ENCODE measurements around the gene TRERF1. TPM values are rescaled to one million over a fixed set of nuclear protein-coding genes. Genes with fewer than 3 reads are reported as not detected.
A peak's percentile ranks its signal among the peaks of the same experiment; 100 is the strongest.

TRERF1 gene
- total and polyA plus RNA-seq, 5 donors from 2014 or later = 2.3 to 55.7 (median 4.7) TPM

DNA sequence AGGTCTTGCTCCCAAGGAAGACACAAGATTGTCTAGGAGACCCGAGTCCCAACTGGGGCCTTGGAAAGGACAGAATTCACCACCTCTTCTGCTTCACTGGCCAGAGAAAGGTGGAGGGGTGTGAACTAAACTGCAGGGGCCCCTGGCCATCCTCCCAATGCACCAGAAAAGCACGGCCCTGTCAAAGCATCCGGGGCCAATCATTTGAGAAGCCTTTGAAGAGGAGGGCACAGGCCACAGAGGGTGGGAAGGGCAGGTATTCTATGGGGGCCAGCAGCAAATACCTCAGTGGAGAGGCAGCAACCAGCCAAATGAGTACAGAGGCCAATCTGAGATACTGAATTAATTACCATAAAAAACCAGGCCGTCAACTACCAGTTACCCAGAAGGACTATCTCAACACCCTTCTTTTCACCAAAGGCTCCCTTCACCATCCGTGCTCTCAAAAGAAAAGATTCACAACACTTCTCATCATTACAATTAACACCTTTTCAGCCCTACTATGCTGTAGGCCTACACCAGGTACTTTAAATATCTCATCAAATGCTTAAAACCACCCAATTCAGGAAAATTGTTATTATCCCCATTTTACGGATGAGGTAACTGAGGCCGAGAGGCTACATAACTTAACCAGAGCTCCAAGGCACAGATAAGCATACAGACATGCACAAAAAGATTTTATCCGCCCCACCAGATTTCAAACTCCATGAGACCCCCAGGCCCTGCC lies 50.7 kb downstream of the TRERF1 start:
- peaks cover 18 to 86% (median 60%) of the 10 kb centered on the region in 4 donors for H3K4me1 Mint-ChIP-seq
- Histone ChIP-seq H3K4me3 (ENCODE audit: low read depth, low read length) (no peak overlapping the region), H3K9me3 (ENCODE audit: control insufficient read depth in 2 of 2, low read length in 2 of 2) (no peaks in the 10 kb centered on the region), H3K27ac (ENCODE audit: insufficient read depth, low read length, poor library complexity, severe bottlenecking) (no peak overlapping the region), H3K36me3 (ENCODE audit: control insufficient read depth, insufficient read depth, low read length) (no peaks in the 10 kb centered on the region), H3K27me3 (ENCODE audit: control insufficient read depth, insufficient read depth, low read length) (no peaks in the 10 kb centered on the region), H3K4me1 (ENCODE audit: control insufficient read depth, insufficient read depth, low read length, poor library complexity, severe bottlenecking) (peaks cover 44% of the 10 kb centered on the region)
- H3K9me3 Mint-ChIP-seq = no peaks in the 10 kb centered on the region
- no peak for ATAC-seq (ENCODE audit: low read depth in 2 of 2)
- H3K4me3 Mint-ChIP-seq = peak overlapping the region in 1 of 4 donors; percentile 13
- H3K27ac Mint-ChIP-seq = peak overlapping the region in 2 of 3 donors; percentile 54 to 76
- H3K36me3 Mint-ChIP-seq = peaks cover 27% of the 10 kb centered on the region
- no peaks in the 10 kb centered on the region for H3K27me3 Mint-ChIP-seq
- DNase-seq = no peak

DNA sequence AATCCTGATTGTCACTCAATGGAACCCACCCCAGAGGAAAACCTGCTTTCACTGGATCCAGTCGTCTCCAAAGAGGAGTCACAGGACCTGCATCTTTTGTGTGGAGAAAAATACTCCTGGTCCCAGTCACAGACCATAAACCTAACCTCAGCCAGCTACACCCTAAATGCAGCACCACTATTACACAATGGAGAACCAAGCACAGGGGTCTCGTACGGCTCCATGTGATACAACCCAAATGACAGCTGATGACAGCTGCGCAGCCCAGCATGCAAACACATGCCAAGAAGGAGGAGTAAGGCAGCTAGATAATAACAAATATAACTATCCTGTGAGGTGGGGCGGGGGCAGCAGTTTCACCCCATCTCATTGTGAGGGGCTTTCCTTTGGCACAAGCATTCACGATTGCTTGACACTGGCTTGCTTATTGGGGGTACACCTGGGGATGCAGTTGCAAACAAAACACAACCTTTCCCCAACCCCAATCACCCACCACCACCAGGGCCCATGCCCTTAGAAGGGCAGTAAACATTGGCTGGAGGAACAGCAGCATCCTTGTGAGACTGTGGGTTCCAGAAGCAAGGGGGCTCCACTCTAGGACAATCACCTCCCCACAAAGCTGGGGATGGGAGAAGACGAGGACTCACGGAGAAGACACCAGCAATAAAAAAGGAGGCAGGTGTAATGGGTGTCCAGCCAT lies 51.5 kb downstream of the TRERF1 start:
- Mint-ChIP-seq H3K9me3 (no peaks in the 10 kb centered on the region), H3K27ac (peak overlapping the region in 2 of 3 donors; percentile 46 to 55), H3K4me1 (peaks cover 18 to 92% (median 58%) of the 10 kb centered on the region in 4 donors), H3K27me3 (no peaks in the 10 kb centered on the region), H3K4me3 (no peak overlapping the region), H3K36me3 (peaks cover 27% of the 10 kb centered on the region)
- no peaks in the 10 kb centered on the region for H3K9me3 ChIP-seq (ENCODE audit: control insufficient read depth in 2 of 2, low read length in 2 of 2)
- H3K4me1 ChIP-seq (ENCODE audit: control insufficient read depth, insufficient read depth, low read length, poor library complexity, severe bottlenecking) = peaks cover 44% of the 10 kb centered on the region
- no peak overlapping the region for H3K4me3 ChIP-seq (ENCODE audit: low read depth, low read length)
- no peaks in the 10 kb centered on the region for H3K36me3 ChIP-seq (ENCODE audit: control insufficient read depth, insufficient read depth, low read length)
- H3K27ac ChIP-seq (ENCODE audit: insufficient read depth, low read length, poor library complexity, severe bottlenecking) = no peak overlapping the region
- DNase-seq (no peak), ATAC-seq (ENCODE audit: low read depth in 2 of 2) (no peak)
- H3K27me3 ChIP-seq (ENCODE audit: control insufficient read depth, insufficient read depth, low read length) = no peaks in the 10 kb centered on the region

DNA sequence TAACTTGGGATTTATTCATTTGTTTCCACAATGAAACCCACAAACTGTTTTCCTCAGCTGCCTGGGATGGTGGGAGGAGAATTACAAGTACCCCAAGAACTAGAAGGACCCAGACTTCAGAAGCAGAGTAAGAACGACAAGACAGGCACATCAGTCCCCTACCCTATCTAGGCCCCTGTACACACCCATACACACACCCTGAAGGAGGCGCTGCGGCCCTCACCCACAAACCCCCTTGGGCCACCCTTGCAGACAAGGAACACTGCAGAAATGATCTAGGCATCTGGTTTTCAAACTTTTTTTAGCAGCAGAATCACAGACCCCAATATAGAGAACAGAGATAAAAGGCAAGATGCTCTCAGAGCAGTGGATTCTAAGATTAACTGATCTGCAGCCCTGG lies 55.0 kb downstream of the TRERF1 start:
- DNase-seq (no peak), ATAC-seq (ENCODE audit: low read depth in 2 of 2) (no peak)
- peak overlapping the region; percentile 32 to 81 (median 69) for H3K27ac Mint-ChIP-seq
- no peaks in the 10 kb centered on the region for H3K27me3 ChIP-seq (ENCODE audit: control insufficient read depth, insufficient read depth, low read length)
- no peak overlapping the region for H3K4me3 Mint-ChIP-seq
- H3K36me3 ChIP-seq (ENCODE audit: control insufficient read depth, insufficient read depth, low read length) = no peaks in the 10 kb centered on the region
- no peak overlapping the region for H3K27ac ChIP-seq (ENCODE audit: insufficient read depth, low read length, poor library complexity, severe bottlenecking)
- H3K4me3 ChIP-seq (ENCODE audit: low read depth, low read length) = no peak overlapping the region
- H3K4me1 ChIP-seq (ENCODE audit: control insufficient read depth, insufficient read depth, low read length, poor library complexity, severe bottlenecking) = peaks cover 43% of the 10 kb centered on the region
- H3K27me3 Mint-ChIP-seq = no peaks in the 10 kb centered on the region
- H3K9me3 ChIP-seq (ENCODE audit: control insufficient read depth in 2 of 2, low read length in 2 of 2) = no peaks in the 10 kb centered on the region
- peaks cover 22 to 93% (median 61%) of the 10 kb centered on the region in 4 donors for H3K4me1 Mint-ChIP-seq
- H3K9me3 Mint-ChIP-seq = no peaks in the 10 kb centered on the region
- H3K36me3 Mint-ChIP-seq = peaks cover 12% of the 10 kb centered on the region

DNA sequence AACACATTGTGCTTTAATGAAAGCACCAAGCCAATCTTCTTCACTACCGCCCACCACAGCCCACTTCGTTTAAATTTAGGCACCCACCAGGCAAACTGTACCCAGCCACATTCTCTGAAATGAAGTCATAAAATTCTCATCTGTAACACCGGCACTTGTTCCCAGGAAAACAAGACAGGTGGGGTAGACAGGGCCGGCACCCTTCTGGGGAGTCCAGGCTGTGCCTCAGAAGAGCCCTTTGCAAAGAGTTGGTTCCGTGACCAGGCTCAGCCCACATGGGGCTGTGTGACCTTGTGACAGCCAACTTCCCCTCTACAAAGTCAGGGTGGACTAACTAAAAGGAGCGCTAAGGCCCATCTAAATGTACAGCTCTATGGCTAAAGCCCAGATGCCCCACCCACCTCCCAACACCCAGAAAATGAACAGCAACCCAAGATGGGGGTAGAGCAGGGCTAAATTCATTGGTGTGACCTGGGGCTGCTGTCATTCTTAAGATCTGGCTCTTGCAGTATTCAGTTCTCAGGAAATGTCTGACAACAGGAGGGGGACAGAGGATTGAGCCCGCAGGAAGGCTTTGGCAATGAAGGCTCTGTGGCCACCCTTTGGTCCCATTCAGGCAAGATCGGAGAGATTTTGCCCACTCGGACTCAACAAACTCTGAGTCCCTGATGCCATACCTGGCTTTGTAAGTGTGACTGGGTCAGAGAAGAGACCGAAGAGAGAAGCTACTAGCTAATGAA lies 56.7 kb downstream of the TRERF1 start:
- no peak for ATAC-seq (ENCODE audit: low read depth in 2 of 2)
- Histone ChIP-seq H3K4me1 (ENCODE audit: control insufficient read depth, insufficient read depth, low read length, poor library complexity, severe bottlenecking) (peaks cover 52% of the 10 kb centered on the region), H3K36me3 (ENCODE audit: control insufficient read depth, insufficient read depth, low read length) (no peaks in the 10 kb centered on the region), H3K27ac (ENCODE audit: insufficient read depth, low read length, poor library complexity, severe bottlenecking) (no peak overlapping the region), H3K9me3 (ENCODE audit: control insufficient read depth in 2 of 2, low read length in 2 of 2) (no peaks in the 10 kb centered on the region), H3K27me3 (ENCODE audit: control insufficient read depth, insufficient read depth, low read length) (no peaks in the 10 kb centered on the region), H3K4me3 (ENCODE audit: low read depth, low read length) (no peak overlapping the region)
- Mint-ChIP-seq H3K4me1 (peaks cover 28 to 94% (median 65%) of the 10 kb centered on the region in 4 donors), H3K4me3 (peak overlapping the region in 2 of 4 donors; percentile 39 to 52), H3K36me3 (peaks cover 8% of the 10 kb centered on the region), H3K27me3 (no peaks in the 10 kb centered on the region), H3K9me3 (no peaks in the 10 kb centered on the region), H3K27ac (peak overlapping the region; percentile 68 to 99 (median 77))
- no peak for DNase-seq

DNA sequence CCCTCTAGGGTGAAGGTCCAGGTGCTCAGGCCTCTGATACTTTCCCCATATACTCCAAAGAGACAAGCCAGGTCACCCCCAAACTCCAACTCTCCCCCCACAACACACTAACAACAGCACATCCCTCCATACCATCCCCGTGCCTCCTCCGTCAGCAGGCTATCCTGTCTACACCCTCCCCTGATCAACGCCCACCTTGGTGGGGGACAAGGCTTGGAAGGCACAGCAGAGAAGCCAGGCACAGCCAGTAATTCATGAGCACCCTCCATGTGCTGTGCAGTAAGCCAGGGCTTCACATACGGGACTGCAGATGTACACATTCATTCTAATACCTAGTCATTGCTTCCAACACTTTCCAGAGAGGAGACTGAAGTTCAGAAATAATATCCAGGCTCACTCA lies 57.6 kb downstream of the TRERF1 start:
- H3K36me3 Mint-ChIP-seq = peaks cover 8% of the 10 kb centered on the region
- H3K4me3 Mint-ChIP-seq = peak overlapping the region; percentile 21 to 82 (median 45)
- no peaks in the 10 kb centered on the region for H3K27me3 Mint-ChIP-seq
- no peaks in the 10 kb centered on the region for H3K9me3 ChIP-seq (ENCODE audit: control insufficient read depth in 2 of 2, low read length in 2 of 2)
- peak overlapping the region; percentile 67 to 100 (median 99) for H3K27ac Mint-ChIP-seq
- H3K27me3 ChIP-seq (ENCODE audit: control insufficient read depth, insufficient read depth, low read length) = no peaks in the 10 kb centered on the region
- ATAC-seq (ENCODE audit: low read depth in 2 of 2) (no peak), DNase-seq (no peak)
- peaks cover 35 to 94% (median 67%) of the 10 kb centered on the region in 4 donors for H3K4me1 Mint-ChIP-seq
- H3K9me3 Mint-ChIP-seq = no peaks in the 10 kb centered on the region
- H3K27ac ChIP-seq (ENCODE audit: insufficient read depth, low read length, poor library complexity, severe bottlenecking) = no peak overlapping the region
- H3K4me3 ChIP-seq (ENCODE audit: low read depth, low read length) = no peak overlapping the region
- H3K4me1 ChIP-seq (ENCODE audit: control insufficient read depth, insufficient read depth, low read length, poor library complexity, severe bottlenecking) = peaks cover 61% of the 10 kb centered on the region
- H3K36me3 ChIP-seq (ENCODE audit: control insufficient read depth, insufficient read depth, low read length) = no peaks in the 10 kb centered on the region

DNA sequence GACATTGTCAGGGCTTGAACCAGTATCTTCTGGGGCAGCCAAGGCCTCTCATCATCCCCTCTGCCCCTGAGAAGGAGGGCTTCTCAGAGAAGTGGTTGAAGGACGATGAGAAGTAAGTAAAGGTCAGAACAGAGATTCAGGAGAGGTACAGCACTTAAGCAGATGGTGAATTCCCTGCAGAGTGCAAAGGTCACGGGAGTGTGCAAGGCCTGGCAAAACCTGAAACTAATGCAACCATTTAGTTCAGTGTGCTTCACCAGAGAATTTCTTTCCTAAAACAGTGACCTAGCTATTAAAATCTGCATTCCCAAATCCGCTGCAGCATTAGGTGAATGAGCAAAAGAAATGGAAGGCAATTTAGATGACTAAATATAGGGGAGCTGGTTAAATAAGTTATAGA lies 58.4 kb downstream of the TRERF1 start:
- Mint-ChIP-seq H3K27ac (peak overlapping the region; percentile 67 to 100 (median 99)), H3K4me3 (peak overlapping the region in 2 of 4 donors; percentile 19 to 57), H3K27me3 (no peaks in the 10 kb centered on the region), H3K36me3 (peaks cover 3% of the 10 kb centered on the region), H3K4me1 (peaks cover 35 to 94% (median 69%) of the 10 kb centered on the region in 4 donors), H3K9me3 (no peaks in the 10 kb centered on the region)
- no peak for DNase-seq
- Histone ChIP-seq H3K36me3 (ENCODE audit: control insufficient read depth, insufficient read depth, low read length) (no peaks in the 10 kb centered on the region), H3K27me3 (ENCODE audit: control insufficient read depth, insufficient read depth, low read length) (no peaks in the 10 kb centered on the region), H3K4me3 (ENCODE audit: low read depth, low read length) (no peak overlapping the region), H3K4me1 (ENCODE audit: control insufficient read depth, insufficient read depth, low read length, poor library complexity, severe bottlenecking) (peaks cover 69% of the 10 kb centered on the region), H3K9me3 (ENCODE audit: control insufficient read depth in 2 of 2, low read length in 2 of 2) (no peaks in the 10 kb centered on the region), H3K27ac (ENCODE audit: insufficient read depth, low read length, poor library complexity, severe bottlenecking) (peak overlapping the region; percentile 55)
- ATAC-seq (ENCODE audit: low read depth in 2 of 2) = no peak

DNA sequence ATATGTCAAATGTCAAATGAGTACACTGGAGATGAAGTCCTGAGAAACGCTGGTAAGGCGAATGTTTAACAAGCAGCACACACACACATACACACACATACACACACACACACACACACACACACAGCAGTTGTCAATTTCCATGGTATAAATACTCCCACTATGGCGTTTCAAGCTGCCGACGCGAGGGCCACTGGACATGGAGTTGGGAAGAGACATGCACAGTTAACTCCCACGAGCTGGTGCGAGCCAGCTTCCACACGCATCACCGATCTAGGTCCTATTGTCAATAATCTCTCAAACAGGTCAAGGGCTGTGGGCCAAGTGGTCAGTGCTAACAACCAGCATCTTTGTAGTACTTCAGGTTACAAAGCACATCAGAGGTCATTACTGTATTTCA lies 58.9 kb downstream of the TRERF1 start:
- Mint-ChIP-seq H3K4me3 (peak overlapping the region in 2 of 4 donors; percentile 13 to 19), H3K9me3 (no peaks in the 10 kb centered on the region), H3K27ac (peak overlapping the region; percentile 99 to 100 (median 99))

More for the DNA sequence above, 58.9 kb downstream of the TRERF1 start:
- Mint-ChIP-seq H3K27me3 (no peaks in the 10 kb centered on the region), H3K4me1 (peaks cover 35 to 95% (median 70%) of the 10 kb centered on the region in 4 donors), H3K36me3 (no peaks in the 10 kb centered on the region)
- peak overlapping the region; percentile 55 for H3K27ac ChIP-seq (ENCODE audit: insufficient read depth, low read length, poor library complexity, severe bottlenecking)
- no peaks in the 10 kb centered on the region for H3K36me3 ChIP-seq (ENCODE audit: control insufficient read depth, insufficient read depth, low read length)
- ATAC-seq (ENCODE audit: low read depth in 2 of 2) (no peak), DNase-seq (no peak)
- no peak overlapping the region for H3K4me3 ChIP-seq (ENCODE audit: low read depth, low read length)
- H3K9me3 ChIP-seq (ENCODE audit: control insufficient read depth in 2 of 2, low read length in 2 of 2) = no peaks in the 10 kb centered on the region
- no peaks in the 10 kb centered on the region for H3K27me3 ChIP-seq (ENCODE audit: control insufficient read depth, insufficient read depth, low read length)
- peaks cover 74% of the 10 kb centered on the region for H3K4me1 ChIP-seq (ENCODE audit: control insufficient read depth, insufficient read depth, low read length, poor library complexity, severe bottlenecking)

All from CD4-positive, CD25-positive, alpha-beta regulatory T cell (primary cell).